Neutrophil (primary cell): ENCODE measurements around the gene PAQR7.

Source experiments
- H3K27ac ChIP-seq: fragments of 200-600 bp; sonication (generic); 2 replicates; pipeline ENCODE4 v1.5.1; 2016; ENCODE audit warnings: mild to moderate bottlenecking, moderate library complexity
- H3K27me3 ChIP-seq: fragments of 200-600 bp; sonication (generic); 2 replicates; pipeline ENCODE4 v1.6.0; 2016; ENCODE audit warnings: mild to moderate bottlenecking
- H3K36me3 ChIP-seq: fragments of 200-600 bp; sonication (generic); 2 replicates; pipeline ENCODE4 v1.5.1; 2017
- H3K4me1 ChIP-seq, 2 experiments: fragments of 200-600 bp in 1 of 2; sonication (generic) in 1 of 2; 1 replicate in 1 of 2; 2 replicates in 1 of 2; pipeline versions ENCODE4 v1.5.1 to v1.6.1; 2013 to 2016; ENCODE audit warnings: low read depth in 1 of 2, low read length in 1 of 2, mild to moderate bottlenecking in 1 of 2, moderate library complexity in 1 of 2; ENCODE audit not compliant: control insufficient read depth in 1 of 2, insufficient read depth in 1 of 2
- H3K4me3 ChIP-seq, 2 experiments: fragments of 200-600 bp in 1 of 2; sonication (generic) in 1 of 2; 1 replicate in 1 of 2; 2 replicates in 1 of 2; pipeline ENCODE4 v1.5.1; 2013 to 2016; ENCODE audit warnings: low read depth in 1 of 2, low read length in 1 of 2, mild to moderate bottlenecking in 1 of 2, moderate library complexity in 1 of 2
- H3K9me3 ChIP-seq: fragments of 200-600 bp; sonication (generic); 2 replicates; pipeline ENCODE4 v1.5.1; 2016
- CTCF ChIP-seq: fragments of 200-600 bp; sonication (generic); IDR thresholded peaks from 2 replicates; pipeline ENCODE4 v1.5.1; 2016; ENCODE audit warnings: antibody characterized with exemption

PAQR7 gene

DNA sequence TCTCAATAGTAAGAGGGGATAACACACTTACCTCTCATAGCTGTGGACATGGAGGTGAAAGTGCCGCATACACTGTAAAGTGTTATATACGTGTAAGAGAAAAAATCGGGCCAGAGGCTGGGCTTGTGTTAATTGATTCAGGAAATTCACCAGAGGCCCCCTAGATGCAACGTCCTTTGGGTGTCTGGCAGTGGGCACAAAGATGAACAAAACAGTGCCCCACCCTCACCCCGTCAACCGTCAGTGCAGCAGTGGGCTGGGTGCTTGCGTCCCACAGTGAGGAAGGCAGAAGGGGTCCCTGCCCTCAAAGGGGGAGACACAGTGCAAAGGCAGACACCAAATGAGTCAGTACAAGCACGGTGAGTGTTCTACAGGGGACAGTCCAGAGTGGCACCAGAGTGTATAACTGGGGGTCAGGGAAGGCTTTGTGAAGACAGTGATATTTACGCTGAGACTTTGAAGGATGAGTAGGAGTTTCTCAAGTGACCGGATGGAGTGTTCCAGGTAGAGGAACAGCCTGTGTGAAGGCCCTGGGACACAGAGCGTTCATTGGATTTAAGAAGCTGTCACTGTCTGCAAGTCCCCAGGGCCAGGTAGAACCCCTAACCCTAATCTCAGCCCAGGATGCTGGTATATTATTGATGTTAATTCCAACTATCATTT lies 62.3 kb downstream of the PAQR7 start:
- peaks cover 17% of the 10 kb centered on the region for H3K36me3 ChIP-seq
- no peaks in the 10 kb centered on the region for H3K27me3 ChIP-seq
- no peaks in the 10 kb centered on the region for H3K9me3 ChIP-seq
- H3K4me3 ChIP-seq = no peak overlapping the region
- H3K4me1 ChIP-seq = peaks cover 12 to 16% of the 10 kb centered on the region in 2 experiments
- TF ChIP-seq CTCF = no peak
- no peak overlapping the region for H3K27ac ChIP-seq
